Measurements from ENCODE around the gene CYREN. TPM values are rescaled to one million over a fixed set of nuclear protein-coding genes. Genes with fewer than 3 reads are reported as not detected.

Gene CYREN
- total and polyA plus RNA-seq, 2 of the 13 experiments (the other 11 are each of a cell fraction or from before 2014, with no cell fraction given): 20.7 to 60.7 TPM

- TF ChIP-seq, protein P1, sequence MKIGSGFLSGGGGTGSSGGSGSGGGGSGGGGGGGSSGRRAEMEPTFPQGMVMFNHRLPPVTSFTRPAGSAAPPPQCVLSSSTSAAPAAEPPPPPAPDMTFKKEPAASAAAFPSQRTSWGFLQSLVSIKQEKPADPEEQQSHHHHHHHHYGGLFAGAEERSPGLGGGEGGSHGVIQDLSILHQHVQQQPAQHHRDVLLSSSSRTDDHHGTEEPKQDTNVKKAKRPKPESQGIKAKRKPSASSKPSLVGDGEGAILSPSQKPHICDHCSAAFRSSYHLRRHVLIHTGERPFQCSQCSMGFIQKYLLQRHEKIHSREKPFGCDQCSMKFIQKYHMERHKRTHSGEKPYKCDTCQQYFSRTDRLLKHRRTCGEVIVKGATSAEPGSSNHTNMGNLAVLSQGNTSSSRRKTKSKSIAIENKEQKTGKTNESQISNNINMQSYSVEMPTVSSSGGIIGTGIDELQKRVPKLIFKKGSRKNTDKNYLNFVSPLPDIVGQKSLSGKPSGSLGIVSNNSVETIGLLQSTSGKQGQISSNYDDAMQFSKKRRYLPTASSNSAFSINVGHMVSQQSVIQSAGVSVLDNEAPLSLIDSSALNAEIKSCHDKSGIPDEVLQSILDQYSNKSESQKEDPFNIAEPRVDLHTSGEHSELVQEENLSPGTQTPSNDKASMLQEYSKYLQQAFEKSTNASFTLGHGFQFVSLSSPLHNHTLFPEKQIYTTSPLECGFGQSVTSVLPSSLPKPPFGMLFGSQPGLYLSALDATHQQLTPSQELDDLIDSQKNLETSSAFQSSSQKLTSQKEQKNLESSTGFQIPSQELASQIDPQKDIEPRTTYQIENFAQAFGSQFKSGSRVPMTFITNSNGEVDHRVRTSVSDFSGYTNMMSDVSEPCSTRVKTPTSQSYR (CRISPR knock-in tag; IDR thresholded peaks at IDR 0.05; ENCODE audit: borderline replicate concordance): peak; percentile 53; the same call in 1 of the 2 replicates
- peak; percentile 98 for TF ChIP-seq ATF3 (CRISPR knock-in tag; IDR thresholded peaks at IDR 0.05)
- TF ChIP-seq KAT2B (IDR thresholded peaks at IDR 0.05; ENCODE audit: borderline replicate concordance, low read depth, low read length): no peak
- TF ChIP-seq EEA1 (CRISPR knock-in tag; IDR thresholded peaks at IDR 0.05; ENCODE audit: borderline replicate concordance): 0 out of 2 replicates have a peak, but pooled peaks have one; percentile 46
- peak; percentile 36 for TF ChIP-seq ZBTB44 (CRISPR knock-in tag; IDR thresholded peaks at IDR 0.05)
- TF ChIP-seq MIER3 (CRISPR knock-in tag; IDR thresholded peaks at IDR 0.05; ENCODE audit: borderline replicate concordance): peak; percentile 53; the same call in 1 of the 2 replicates
- TF ChIP-seq ZNF562 (CRISPR knock-in tag; IDR thresholded peaks at IDR 0.05; ENCODE audit: borderline replicate concordance): no peak
- peak; percentile 100 for TF ChIP-seq IRF2 (CRISPR knock-in tag; IDR thresholded peaks at IDR 0.05)
- 0 out of 2 replicates have a peak, but pooled peaks have one; percentile 25 for TF ChIP-seq ZNF556 (CRISPR knock-in tag; IDR thresholded peaks at IDR 0.05; ENCODE audit: borderline replicate concordance)
- TF ChIP-seq ZMYM2 (CRISPR knock-in tag; IDR thresholded peaks at IDR 0.05): no peak
- peak; percentile 98 for TF ChIP-seq FOXK2 (IDR thresholded peaks at IDR 0.05)
- TF ChIP-seq AGO2 (optimal IDR thresholded peaks at IDR 0.05; ENCODE audit: low read depth, low read length): no peak
- TF ChIP-seq MAF1 (CRISPR knock-in tag; IDR thresholded peaks at IDR 0.05; ENCODE audit: borderline replicate concordance): no peak
- 0 out of 2 replicates have a peak, but pooled peaks have one; percentile 31 for TF ChIP-seq TFDP2 (CRISPR knock-in tag; IDR thresholded peaks at IDR 0.05)
- peak; percentile 80 for TF ChIP-seq ZNF12 (CRISPR knock-in tag; IDR thresholded peaks at IDR 0.05)
- TF ChIP-seq PAWR (CRISPR knock-in tag; IDR thresholded peaks at IDR 0.05; ENCODE audit: borderline replicate concordance): no peak
- TF ChIP-seq ZNF891 (CRISPR knock-in tag; IDR thresholded peaks at IDR 0.05): no peak
- no peak for TF ChIP-seq ZSCAN20 (CRISPR knock-in tag; IDR thresholded peaks at IDR 0.05; ENCODE audit: borderline replicate concordance)
- no peak for TF ChIP-seq GATA4 (IDR thresholded peaks at IDR 0.05; ENCODE audit: borderline replicate concordance, low read depth)
- TF ChIP-seq ZNF839 (CRISPR knock-in tag; IDR thresholded peaks at IDR 0.05; ENCODE audit: borderline replicate concordance): no peak
- no peak for TF ChIP-seq SNRNP70 (IDR thresholded peaks at IDR 0.05; ENCODE audit: low read depth, low read length)
- peak; percentile 65; the same call in 1 of the 2 replicates for TF ChIP-seq THAP11 (CRISPR knock-in tag; IDR thresholded peaks at IDR 0.05)
- TF ChIP-seq SMYD3 (CRISPR knock-in tag; IDR thresholded peaks at IDR 0.05): peak; percentile 66; the same call in 1 of the 2 replicates
- no peak for TF ChIP-seq ATF7-NPFF (CRISPR knock-in tag; IDR thresholded peaks at IDR 0.05; ENCODE audit: low read depth)
- TF ChIP-seq SPEN (CRISPR knock-in tag; IDR thresholded peaks at IDR 0.05; ENCODE audit: low read depth): peak; percentile 77; the same call in 1 of the 2 replicates
Measured at GRCh38 chr7:135147899-135148721, 22.4 kb downstream of the CYREN start, which contains the start of gene TMEM140 (continued).
